NB4 (cell line): Measurements from ENCODE around the gene COG5.

Experiments
- CTCF ChIP-seq: IDR thresholded peaks from one replicate; pipeline ENCODE4 v1.5.1; 2012; ENCODE audit warnings: low read depth, low read length
- MAX ChIP-seq: IDR thresholded peaks from 2 replicates; pipeline ENCODE4 v1.6.1; 2011; ENCODE audit warnings: low read depth, low read length
- MYC ChIP-seq: IDR thresholded peaks from 2 replicates; pipeline ENCODE4 v1.6.1; 2011; ENCODE audit warnings: low read depth, low read length
- POLR2A ChIP-seq: IDR thresholded peaks from 2 replicates; pipeline ENCODE4 v1.6.1; 2011; ENCODE audit warnings: mild to moderate bottlenecking; ENCODE audit not compliant: insufficient read length; ENCODE audit errors: extremely low read depth

- TF ChIP-seq POLR2A (no peak), CTCF (no peak), MAX (no peak), MYC (no peak)
These were observed 180.5 kb downstream of the COG5 start for GRCh38 chr7:107383203-107383602.
